Daoy (cell line): ENCODE measurements around the gene TOMM6. TPM values are rescaled to one million over a fixed set of nuclear protein-coding genes. Genes with fewer than 3 reads are reported as not detected.

Source experiments
- DNase-seq: peaks from one replicate; pipeline ENCODE4 v3.0.0-alpha.2; 2015; ENCODE audit warnings: low read depth
- total RNA-seq: library from RNA; depleted of rRNA; stranded (reverse); fragments of >200 nt; shearing (Covaris generic); gene quantifications from 2 replicates; pipeline ENCODE4 v1.2.3, GENCODE V29; 2014; rRNA removed

TOMM6 gene
- total RNA-seq, 1 experiment from 2014 or later, result 285 TPM

GRCh38 chr6:41823178-41823577, 35.7 kb downstream of the TOMM6 start:
- no peak for DNase-seq

- DNase-seq, result peak; percentile 67
Observed at GRCh38 chr6:41824571-41825569, 37.4 kb downstream of the TOMM6 start.

- no peak for DNase-seq
Observed at GRCh38 chr6:41826343-41827022, 39.0 kb downstream of the TOMM6 start.

- no peak for DNase-seq
Observed at GRCh38 chr6:41832263-41832662, 44.8 kb downstream of the TOMM6 start.

- DNase-seq, result no peak
Observed at GRCh38 chr6:41836022-41836659, 48.6 kb downstream of the TOMM6 start.

GRCh38 chr6:41836660-41837052, 49.2 kb downstream of the TOMM6 start:
- no peak for DNase-seq

Other genes starting within 250 kb of the TOMM6 start
- 3.0 and 3.7 TPM in 2 replicates for gene FOXP4, start 241.3 kb upstream of the TOMM6 start, total RNA-seq
- 45.7 and 53.7 TPM in 2 replicates for gene MDFI, start 149.2 kb upstream of the TOMM6 start, total RNA-seq
- gene TFEB, start 52.1 kb upstream of the TOMM6 start, total RNA-seq, result 4.0 and 8.1 TPM in 2 replicates
- not detected in 2 replicates for gene PGC, start 40.3 kb upstream of the TOMM6 start, total RNA-seq
- gene FRS3, start 7.8 kb upstream of the TOMM6 start, total RNA-seq, result 0.74 and 2.3 TPM in 2 replicates
- gene PRICKLE4, start 6.9 kb upstream of the TOMM6 start, total RNA-seq, result not detected in 2 replicates
- gene USP49, start 107.7 kb downstream of the TOMM6 start, total RNA-seq, result 0.83 and 3.9 TPM in 2 replicates
- gene MED20, start 133.4 kb downstream of the TOMM6 start, total RNA-seq, result 32.1 and 45.1 TPM in 2 replicates
- 35.4 and 42.4 TPM in 2 replicates for gene BYSL, start 133.8 kb downstream of the TOMM6 start, total RNA-seq
- gene CCND3, start 154.1 kb downstream of the TOMM6 start, total RNA-seq, result 43.3 and 51.6 TPM in 2 replicates